ENCODE measurements around the gene FYN. TPM values are rescaled to one million over a fixed set of nuclear protein-coding genes. Genes with fewer than 3 reads are reported as not detected.

Gene FYN
- total and polyA plus RNA-seq, 2 of the 8 experiments (the other 6 are each of a cell fraction or from before 2014, with no cell fraction given): 46.8 to 97.2 TPM

DNA sequence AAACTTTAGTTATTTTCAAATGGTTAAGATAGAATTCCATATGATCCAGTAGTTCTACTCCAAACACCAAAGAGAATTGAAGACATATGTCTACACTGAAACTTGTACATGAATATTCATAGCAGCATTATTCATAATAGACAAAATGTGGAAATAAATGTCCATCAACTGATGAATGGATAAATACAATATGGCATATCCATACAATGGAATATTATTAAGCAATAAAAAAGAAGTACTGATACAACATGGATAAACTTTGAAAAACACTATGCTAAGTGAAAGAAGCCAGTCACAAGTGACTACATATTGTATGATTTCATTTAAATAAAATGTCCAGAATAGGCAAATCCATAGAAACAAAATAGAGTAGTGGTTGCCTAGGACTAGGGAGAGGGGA is 234.0 kb downstream of the FYN start:
- Histone ChIP-seq H4K8ac (ENCODE audit: extremely low read depth, insufficient read depth, low read length) (no peak overlapping the region), H4K91ac (replicated peaks; ENCODE audit: insufficient read length, low read length) (no peak overlapping the region), H4K5ac (ENCODE audit: insufficient read length, low read depth, low read length) (no peak overlapping the region), H3K9ac (replicated peaks in 1 of 4; ENCODE audit: extremely low read depth in 1 of 4, low read depth in 3 of 4, low read length in 3 of 4) (no peak overlapping the region), H3K4me1 (replicated peaks in 1 of 4; ENCODE audit: control insufficient read depth in 3 of 4, insufficient read depth in 4 of 4, low read length in 3 of 4) (peaks cover 0 to 2% (median 0%) of the 10 kb centered on the region in 4 experiments; a peak in 1 of 7 replicates), H3K9me3 (ENCODE audit: insufficient read depth in 2 of 2, low read depth in 1 of 2, low read length in 1 of 2) (no peaks in the 10 kb centered on the region), H3K18ac (ENCODE audit: extremely low read depth, low read length) (no peak overlapping the region), H3K56ac (replicated peaks; ENCODE audit: insufficient read length, low read depth, low read length) (no peak overlapping the region), H3K4me2 (ENCODE audit: insufficient read depth in 1 of 2, low read depth in 2 of 2, low read length in 2 of 2) (no peak overlapping the region), H3K36me3 (ENCODE audit: control insufficient read depth in 2 of 4, insufficient read depth in 4 of 4, low read length in 3 of 4) (no peaks in the 10 kb centered on the region), H2BK12ac (ENCODE audit: low read depth, low read length) (no peak overlapping the region), H3K27ac (ENCODE audit: low read depth, low read length) (no peak overlapping the region), H3K79me1 (ENCODE audit: low read depth, low read length) (no peaks in the 10 kb centered on the region), H3K4me3 (ENCODE audit: extremely low read depth in 1 of 4, insufficient read depth in 2 of 4, low read depth in 3 of 4, low read length in 4 of 4) (no peak overlapping the region), H2AFZ (ENCODE audit: low read length) (no peak overlapping the region), H3K23ac (ENCODE audit: insufficient read length) (no peak overlapping the region), H4K20me1 (replicated peaks in 1 of 2; ENCODE audit: control insufficient read depth in 1 of 2, insufficient read depth in 2 of 2, low read length in 2 of 2) (no peaks in the 10 kb centered on the region), H3K14ac (ENCODE audit: insufficient read length) (no peak overlapping the region), H3K79me2 (ENCODE audit: control insufficient read depth in 1 of 2, insufficient read depth in 2 of 2, low read length in 2 of 2) (no peaks in the 10 kb centered on the region), H3K27me3 (replicated peaks in 1 of 4; ENCODE audit: control insufficient read depth in 3 of 4, extremely low read depth in 1 of 4, insufficient read depth in 3 of 4, low read length in 3 of 4) (no peaks in the 10 kb centered on the region), H3K23me2 (ENCODE audit: low read depth, low read length) (no peaks in the 10 kb centered on the region), H2AK5ac (ENCODE audit: low read depth, low read length) (no peak overlapping the region), H2BK120ac (replicated peaks; ENCODE audit: low read depth, low read length) (no peak overlapping the region), H3K4ac (replicated peaks; ENCODE audit: insufficient read length, low read depth, low read length) (no peak overlapping the region), H2BK5ac (ENCODE audit: low read depth, low read length) (no peak overlapping the region), H2BK20ac (ENCODE audit: low read length) (no peak overlapping the region), H2BK15ac (ENCODE audit: low read length) (no peak overlapping the region)
- CTCF ChIA-PET (ENCODE audit: partially characterized antibody): no interaction called here
- POLR2A ChIA-PET (ENCODE audit: partially characterized antibody): no interaction called here
- FAIRE-seq: no peak
- no peak for DNase-seq (ENCODE audit: low read depth in 1 of 2, low spot score in 2 of 2)
- TF ChIP-seq FOSL1 (IDR thresholded peaks at IDR 0.05; ENCODE audit: insufficient read depth, low read depth, low read length) (no peak), POU5F1 (IDR thresholded peaks at IDR 0.05; ENCODE audit: low read depth, low read length) (no peak), SP2 (IDR thresholded peaks at IDR 0.05; ENCODE audit: low read length) (no peak), RBBP5 (IDR thresholded peaks at IDR 0.05; ENCODE audit: borderline replicate concordance, low read depth, low read length) (no peak), EGR1 (IDR thresholded peaks at IDR 0.05; ENCODE audit: borderline replicate concordance, low read depth, low read length) (no peak), SRF (IDR thresholded peaks at IDR 0.05; ENCODE audit: low read depth, low read length) (no peak), RXRA (IDR thresholded peaks at IDR 0.05; ENCODE audit: insufficient read depth, low read depth, low read length) (no peak), TAF1 (IDR thresholded peaks at IDR 0.05; ENCODE audit: low read depth, low read length) (no peak), KDM1A (IDR thresholded peaks at IDR 0.05; ENCODE audit: borderline replicate concordance, low read length) (no peak), PHF8 (conservative IDR thresholded peaks at IDR 0.05; ENCODE audit: low read depth, low read length) (no peak), TAF7 (optimal IDR thresholded peaks at IDR 0.05; ENCODE audit: borderline replicate concordance, low read depth, low read length) (no peak)
- TF ChIP-seq, protein P1, sequence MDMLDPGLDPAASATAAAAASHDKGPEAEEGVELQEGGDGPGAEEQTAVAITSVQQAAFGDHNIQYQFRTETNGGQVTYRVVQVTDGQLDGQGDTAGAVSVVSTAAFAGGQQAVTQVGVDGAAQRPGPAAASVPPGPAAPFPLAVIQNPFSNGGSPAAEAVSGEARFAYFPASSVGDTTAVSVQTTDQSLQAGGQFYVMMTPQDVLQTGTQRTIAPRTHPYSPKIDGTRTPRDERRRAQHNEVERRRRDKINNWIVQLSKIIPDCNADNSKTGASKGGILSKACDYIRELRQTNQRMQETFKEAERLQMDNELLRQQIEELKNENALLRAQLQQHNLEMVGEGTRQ (IDR thresholded peaks at IDR 0.05; ENCODE audit: low read length): no peak
- TF ChIP-seq, protein P2, sequence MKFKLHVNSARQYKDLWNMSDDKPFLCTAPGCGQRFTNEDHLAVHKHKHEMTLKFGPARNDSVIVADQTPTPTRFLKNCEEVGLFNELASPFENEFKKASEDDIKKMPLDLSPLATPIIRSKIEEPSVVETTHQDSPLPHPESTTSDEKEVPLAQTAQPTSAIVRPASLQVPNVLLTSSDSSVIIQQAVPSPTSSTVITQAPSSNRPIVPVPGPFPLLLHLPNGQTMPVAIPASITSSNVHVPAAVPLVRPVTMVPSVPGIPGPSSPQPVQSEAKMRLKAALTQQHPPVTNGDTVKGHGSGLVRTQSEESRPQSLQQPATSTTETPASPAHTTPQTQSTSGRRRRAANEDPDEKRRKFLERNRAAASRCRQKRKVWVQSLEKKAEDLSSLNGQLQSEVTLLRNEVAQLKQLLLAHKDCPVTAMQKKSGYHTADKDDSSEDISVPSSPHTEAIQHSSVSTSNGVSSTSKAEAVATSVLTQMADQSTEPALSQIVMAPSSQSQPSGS (IDR thresholded peaks at IDR 0.05; ENCODE audit: low read length): no peak
